Mucosa of stomach (tissue), 1 donor: ENCODE data around the gene MEGF6.

ENCODE experiments used
- H3K27me3 ChIP-seq: one replicate; pipeline ENCODE4 v1.7.0; 2013; ENCODE audit warnings: mild to moderate bottlenecking, low read length; ENCODE audit not compliant: control insufficient read depth, insufficient read depth
- H3K36me3 ChIP-seq: one replicate; pipeline ENCODE4 v1.7.0; 2013; ENCODE audit warnings: low read length; ENCODE audit not compliant: control insufficient read depth, insufficient read depth
- H3K4me1 ChIP-seq: one replicate; pipeline ENCODE4 v1.7.0; 2013; ENCODE audit warnings: mild to moderate bottlenecking, low read length; ENCODE audit not compliant: control insufficient read depth, insufficient read depth
- H3K4me3 ChIP-seq: one replicate; pipeline ENCODE4 v1.7.0; 2013; ENCODE audit warnings: low read length
- H3K9ac ChIP-seq: one replicate; pipeline ENCODE4 v1.7.0; 2013; ENCODE audit warnings: mild to moderate bottlenecking, low read length, moderate library complexity
- H3K9me3 ChIP-seq: one replicate; pipeline ENCODE4 v1.7.0; 2013; ENCODE audit warnings: mild to moderate bottlenecking, low read length, moderate library complexity; ENCODE audit not compliant: control insufficient read depth
- donor health status: Pancreatic carcinoma.

Gene MEGF6

DNA sequence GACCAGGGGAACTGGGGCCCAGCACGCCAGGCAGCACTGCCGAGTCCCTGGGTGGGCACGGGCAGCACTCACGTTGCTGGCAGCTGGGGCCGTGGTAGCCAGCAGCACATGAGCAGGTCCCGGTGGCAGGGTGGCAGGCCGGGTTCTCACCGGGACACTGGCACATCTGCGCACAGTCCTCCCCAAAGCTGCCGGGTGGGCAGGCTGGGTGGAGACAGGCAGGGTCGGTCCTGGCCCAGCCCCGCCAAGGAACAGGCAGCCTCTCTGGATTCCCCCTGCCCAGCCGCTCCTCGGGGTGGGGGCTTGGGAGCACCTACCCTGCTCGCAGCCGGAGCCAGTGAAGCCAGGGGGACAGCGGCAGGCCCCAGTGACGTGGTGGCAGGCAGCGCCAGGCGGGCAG lies 114.4 kb downstream of the MEGF6 start:
- H3K36me3 ChIP-seq = no peaks in the 10 kb centered on the region

DNA sequence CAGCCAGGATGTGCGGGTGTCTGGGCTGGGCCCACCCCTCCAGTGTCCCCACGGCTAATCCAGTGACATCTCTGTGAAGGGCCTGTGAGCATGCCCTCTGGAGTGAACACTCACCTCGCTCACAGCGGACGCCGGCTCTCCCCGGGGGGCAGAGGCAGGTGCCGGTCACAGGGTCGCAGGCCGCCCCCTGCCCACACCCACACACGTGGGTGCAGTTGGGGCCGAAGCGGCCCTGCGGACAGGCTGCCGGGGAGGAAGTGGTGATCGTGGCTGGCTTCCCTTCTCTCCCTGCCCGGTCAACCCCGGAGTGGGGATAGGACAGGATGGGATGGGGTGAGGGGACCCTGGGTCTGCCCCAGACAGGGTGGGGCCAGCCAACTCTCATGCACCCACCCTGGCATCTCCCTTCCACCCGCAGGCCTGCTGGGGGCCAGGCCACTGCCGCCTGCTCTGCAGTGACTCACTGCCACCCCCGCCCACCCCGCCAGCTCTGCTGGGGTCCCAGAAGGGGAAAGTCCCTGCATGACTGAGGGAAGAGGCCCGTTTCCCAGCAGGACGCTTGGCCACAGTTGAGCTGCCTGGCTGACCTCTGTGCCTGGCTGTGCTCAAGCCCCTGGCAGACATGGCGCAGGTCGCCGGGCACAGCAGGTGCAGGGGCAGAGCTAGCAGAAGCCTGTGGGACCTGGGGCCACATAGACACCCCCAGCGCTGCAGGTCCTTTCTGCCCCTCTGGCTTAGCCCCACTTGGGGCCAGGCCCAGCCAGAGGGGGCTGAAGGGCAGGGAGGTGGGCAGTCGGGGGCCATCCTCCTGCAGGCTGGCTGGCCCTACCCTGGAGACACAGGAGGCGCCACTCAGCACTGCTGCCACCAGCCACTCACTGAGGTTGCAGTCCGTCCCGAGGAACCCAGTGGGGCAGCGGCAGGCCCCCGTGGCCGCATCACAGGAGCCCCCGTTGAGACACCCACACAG lies 115.2 kb downstream of the MEGF6 start:
- H3K36me3 ChIP-seq = no peaks in the 10 kb centered on the region
- no peaks in the 10 kb centered on the region for H3K9me3 ChIP-seq
- H3K4me1 ChIP-seq = no peaks in the 10 kb centered on the region
- no peaks in the 10 kb centered on the region for H3K27me3 ChIP-seq
- H3K4me3 ChIP-seq = no peak overlapping the region
- no peak overlapping the region for H3K9ac ChIP-seq

More for the DNA sequence above, 114.4 kb downstream of the MEGF6 start:
- no peak overlapping the region for H3K9ac ChIP-seq
- no peaks in the 10 kb centered on the region for H3K27me3 ChIP-seq
- H3K4me3 ChIP-seq = no peak overlapping the region
- H3K4me1 ChIP-seq = no peaks in the 10 kb centered on the region
- no peaks in the 10 kb centered on the region for H3K9me3 ChIP-seq

DNA sequence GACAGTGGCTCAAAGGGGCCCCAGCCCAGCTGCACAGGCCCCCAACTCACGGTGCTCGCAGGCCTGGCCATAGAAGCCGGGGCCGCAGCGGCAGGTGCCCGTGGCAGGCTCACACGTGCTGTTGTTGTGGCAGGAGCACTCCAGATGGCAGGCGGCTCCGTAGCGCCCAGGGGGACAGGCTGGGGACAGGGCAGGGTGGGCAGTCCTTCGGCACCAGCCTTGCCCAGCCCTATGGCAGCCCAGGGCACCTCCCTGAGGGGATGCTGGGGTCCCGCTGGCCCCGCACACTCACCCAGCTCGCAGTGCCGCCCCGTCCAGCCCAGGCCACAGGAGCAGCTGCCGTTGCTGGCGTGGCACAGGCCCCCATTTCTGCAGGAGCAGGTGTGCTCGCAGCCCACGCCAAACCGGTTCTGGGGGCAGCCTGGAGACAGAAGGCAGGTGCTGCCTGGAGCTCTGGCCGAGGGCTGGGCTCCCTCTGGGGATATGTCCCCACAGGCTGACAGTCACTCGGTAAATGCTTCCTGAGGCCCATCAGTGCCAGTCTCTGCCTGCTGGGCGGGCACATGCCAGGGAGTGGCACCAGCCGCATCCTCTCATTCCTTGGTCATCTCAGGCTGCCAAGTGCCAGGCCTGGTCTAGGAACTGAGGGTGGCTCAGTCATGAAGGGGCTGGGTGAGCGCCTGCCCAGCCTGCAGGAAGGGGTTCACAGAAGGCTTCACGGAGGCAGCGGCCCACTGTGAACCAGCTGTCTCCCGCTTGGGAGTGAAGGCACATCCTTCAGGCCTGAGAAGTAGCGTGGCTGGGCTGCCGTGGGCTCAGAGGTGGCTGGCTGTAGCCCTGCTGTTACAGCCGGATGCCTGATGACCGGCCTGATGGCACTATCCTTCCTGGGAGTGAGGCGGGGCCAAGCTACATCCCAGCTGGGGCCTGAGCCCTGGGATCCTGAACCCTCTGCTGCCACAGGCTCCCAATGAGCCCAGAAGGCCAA lies 116.7 kb downstream of the MEGF6 start:
- Histone ChIP-seq H3K4me3 (no peak overlapping the region), H3K9ac (no peak overlapping the region), H3K27me3 (no peaks in the 10 kb centered on the region), H3K4me1 (no peaks in the 10 kb centered on the region), H3K9me3 (no peaks in the 10 kb centered on the region), H3K36me3 (no peaks in the 10 kb centered on the region)

DNA sequence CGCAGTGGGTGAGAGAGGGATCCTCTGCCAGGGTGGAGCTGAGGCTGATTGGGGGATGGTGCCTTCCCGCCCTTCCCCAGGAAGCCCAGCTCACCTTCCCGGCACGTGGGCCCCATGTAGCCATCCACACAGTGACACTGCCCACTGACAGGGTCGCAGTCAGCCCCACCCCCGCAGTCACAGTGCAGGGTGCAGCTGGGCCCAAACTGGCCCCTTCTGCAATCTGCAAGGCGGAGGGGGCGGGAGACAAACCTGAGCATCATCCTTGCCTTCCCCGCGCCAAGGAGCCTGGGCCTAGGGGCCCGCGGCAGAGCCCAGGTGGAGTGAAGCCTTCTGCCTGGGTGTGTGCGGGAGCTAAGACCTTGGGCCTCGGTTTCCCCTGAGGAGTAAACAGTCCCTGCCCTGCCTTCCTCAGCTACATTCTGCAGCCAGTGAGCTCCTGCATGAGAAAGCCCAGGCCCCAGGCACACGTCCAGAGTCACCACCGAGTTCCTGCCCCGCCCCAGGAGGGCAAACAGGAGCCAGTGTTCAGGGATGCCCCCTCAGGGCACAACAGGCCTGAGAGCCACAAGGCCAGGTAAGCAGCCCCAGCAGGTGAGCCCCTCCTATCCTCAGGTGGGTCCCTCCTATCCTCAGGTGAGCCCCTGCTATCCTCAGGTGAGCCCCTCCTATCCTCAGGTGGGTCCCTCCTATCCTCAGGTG lies 118.6 kb downstream of the MEGF6 start:
- Histone ChIP-seq H3K9ac (no peak overlapping the region), H3K4me1 (no peaks in the 10 kb centered on the region), H3K4me3 (no peak overlapping the region), H3K9me3 (no peaks in the 10 kb centered on the region), H3K27me3 (no peaks in the 10 kb centered on the region), H3K36me3 (no peaks in the 10 kb centered on the region)

DNA sequence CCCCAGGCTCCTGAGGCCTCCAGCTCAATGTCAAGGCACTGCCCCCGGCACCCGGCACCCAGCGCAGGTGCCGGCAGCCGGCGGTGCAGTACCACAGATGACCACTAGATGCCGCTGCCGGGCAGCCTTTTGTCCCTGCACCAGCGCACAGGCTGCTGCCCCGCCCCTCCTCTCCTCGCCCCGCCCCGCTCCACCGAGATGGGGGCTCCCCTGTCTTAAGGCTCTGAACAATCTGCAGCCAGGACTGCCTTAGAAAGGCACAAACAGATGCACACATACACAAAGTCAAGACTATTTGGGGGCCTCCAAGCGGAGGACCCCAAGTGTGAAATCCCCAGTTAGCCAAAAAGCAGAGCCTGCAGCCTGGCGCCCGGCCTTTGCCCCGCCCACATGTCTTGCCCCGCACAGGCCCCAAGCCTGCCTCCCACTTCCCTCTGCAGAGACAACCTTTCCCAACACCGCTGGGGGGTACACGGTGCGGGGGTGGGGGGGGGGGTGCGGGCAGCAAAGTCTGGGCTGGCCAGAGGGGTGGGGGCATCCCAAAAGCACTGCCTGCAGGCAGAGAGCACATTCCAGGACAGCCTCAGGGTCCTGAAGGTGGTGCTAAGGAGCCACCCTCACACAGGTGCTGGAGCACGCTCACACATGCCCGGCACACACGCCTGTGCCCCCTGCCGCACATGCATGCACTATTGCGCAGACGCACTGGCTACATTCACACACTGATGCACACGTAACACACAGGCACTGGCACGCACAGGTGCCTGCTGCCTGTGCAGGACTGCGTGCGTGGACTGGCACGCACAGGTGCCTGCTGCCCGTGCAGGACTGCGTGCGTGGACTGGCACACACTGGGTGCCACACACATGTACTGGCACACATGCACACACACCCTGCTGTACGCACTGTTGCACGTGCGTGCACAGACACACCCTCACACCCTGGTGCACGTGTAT lies 119.7 kb downstream of the MEGF6 start:
- no peaks in the 10 kb centered on the region for H3K36me3 ChIP-seq
- H3K27me3 ChIP-seq = no peaks in the 10 kb centered on the region
- H3K9me3 ChIP-seq = no peaks in the 10 kb centered on the region
- no peak overlapping the region for H3K4me3 ChIP-seq
- H3K4me1 ChIP-seq = no peaks in the 10 kb centered on the region
- no peak overlapping the region for H3K9ac ChIP-seq

DNA sequence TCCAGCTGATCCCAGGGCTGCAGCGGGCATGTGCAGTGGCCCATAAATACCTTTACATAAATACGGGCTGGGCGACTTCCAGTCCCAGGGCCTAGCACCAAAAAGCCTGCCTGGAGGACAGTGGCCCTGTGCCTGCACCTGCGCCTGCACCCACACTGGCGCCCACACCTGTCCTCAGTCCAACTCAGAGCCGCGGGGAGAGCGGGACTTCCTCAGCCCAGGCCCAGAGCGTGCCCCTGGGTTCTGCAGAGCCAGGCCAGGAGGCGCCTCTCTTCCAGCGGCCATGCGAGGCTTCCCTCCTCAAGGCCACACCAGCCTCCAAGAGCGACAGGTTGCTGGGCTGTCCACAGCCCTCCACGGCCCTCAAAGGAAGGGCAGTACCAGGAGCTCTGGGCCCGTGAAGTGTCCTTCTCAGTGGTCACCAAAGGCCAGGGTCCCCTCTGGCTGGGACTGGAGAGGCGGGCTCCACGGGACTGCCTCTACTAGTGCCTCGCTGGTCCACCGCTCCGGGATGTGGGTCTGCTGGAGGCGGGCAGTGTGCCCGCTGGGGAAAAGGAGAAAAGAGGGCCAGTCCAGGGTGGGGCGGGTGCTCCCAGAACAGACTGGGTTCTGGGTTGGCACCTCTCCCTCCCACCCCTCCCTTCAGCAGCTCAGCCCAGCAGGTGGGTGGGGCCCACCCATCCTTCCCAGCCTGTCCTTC lies 121.1 kb downstream of the MEGF6 start:
- Histone ChIP-seq H3K9ac (no peak overlapping the region), H3K36me3 (no peaks in the 10 kb centered on the region), H3K4me3 (no peak overlapping the region), H3K9me3 (no peaks in the 10 kb centered on the region), H3K4me1 (no peaks in the 10 kb centered on the region), H3K27me3 (no peaks in the 10 kb centered on the region)

DNA sequence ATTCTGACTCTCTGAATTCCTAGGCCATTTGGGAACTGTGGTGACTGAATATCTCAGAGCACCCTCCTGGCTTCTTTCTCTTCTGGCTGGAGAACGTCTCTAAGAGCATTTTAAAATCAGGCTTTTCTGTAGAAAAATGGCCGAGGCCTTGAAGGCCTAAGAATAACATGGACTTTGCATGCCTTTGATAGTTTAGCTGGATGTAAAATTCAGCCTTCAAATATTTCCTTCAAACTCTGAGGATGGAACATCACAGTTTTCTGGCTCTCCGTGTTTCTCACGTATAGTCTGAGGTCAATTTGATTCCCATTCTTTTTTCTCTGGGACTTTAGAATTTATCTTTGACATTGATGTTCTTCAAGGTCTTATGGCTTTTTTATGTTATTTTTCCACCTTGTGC lies 122.9 kb downstream of the MEGF6 start:
- H3K9ac ChIP-seq = no peak overlapping the region
- no peak overlapping the region for H3K4me3 ChIP-seq
- H3K9me3 ChIP-seq = no peaks in the 10 kb centered on the region
- H3K36me3 ChIP-seq = no peaks in the 10 kb centered on the region
- no peaks in the 10 kb centered on the region for H3K27me3 ChIP-seq
- peaks cover 9% of the 10 kb centered on the region for H3K4me1 ChIP-seq

DNA sequence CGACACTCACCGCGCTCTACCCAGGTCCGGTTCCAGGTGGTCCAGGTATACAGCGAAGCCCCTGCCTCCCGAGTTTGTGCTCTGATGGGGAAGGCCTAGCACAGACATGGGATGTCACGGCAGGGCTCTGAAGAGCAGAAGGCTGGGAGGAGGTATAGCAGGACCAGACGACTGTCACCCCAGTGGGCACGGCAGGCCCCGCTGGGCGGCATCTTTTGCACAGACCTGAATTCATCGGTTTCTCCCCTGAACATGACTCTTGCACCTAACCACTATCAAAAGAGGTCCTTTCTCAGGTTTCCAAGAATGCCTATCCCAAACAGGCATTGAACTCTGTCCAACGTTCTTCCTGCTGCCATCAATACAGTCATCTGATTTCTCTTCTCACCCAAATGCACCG lies 126.3 kb downstream of the MEGF6 start:
- no peak overlapping the region for H3K4me3 ChIP-seq
- H3K4me1 ChIP-seq = peaks cover 33% of the 10 kb centered on the region
- H3K9me3 ChIP-seq = no peaks in the 10 kb centered on the region
- H3K9ac ChIP-seq = no peak overlapping the region
- no peaks in the 10 kb centered on the region for H3K27me3 ChIP-seq
- no peaks in the 10 kb centered on the region for H3K36me3 ChIP-seq

DNA sequence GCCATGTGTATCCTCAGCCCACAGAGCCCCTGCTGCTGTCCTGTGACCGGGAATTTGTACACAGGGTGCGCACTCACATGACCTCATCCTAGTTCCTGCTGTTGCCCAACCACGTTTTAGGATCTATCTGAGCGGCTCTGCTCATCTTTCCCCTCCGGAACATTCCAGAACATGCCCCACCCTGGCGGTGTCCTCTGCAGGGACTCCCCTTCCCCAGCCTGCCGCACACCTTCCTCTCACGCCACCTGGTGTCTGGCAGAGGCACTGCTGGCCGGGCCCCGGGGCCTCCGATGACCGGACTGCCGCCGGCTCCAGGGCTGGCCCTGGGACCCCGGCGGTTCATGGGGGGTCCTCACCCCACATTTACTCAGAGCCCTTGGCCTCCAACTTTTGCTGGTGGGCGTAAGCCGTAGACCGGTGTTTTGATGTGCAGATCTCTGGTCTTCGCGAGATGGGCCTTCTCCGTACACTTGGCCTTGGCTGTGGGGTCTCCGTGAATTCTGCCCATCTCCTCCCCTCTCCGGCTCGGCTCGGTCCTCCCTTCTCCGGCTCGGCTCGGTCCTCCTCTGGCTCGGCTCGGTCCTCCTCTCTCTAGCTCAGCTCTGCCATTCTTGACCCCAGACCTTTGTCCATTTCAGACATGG lies 127.4 kb downstream of the MEGF6 start:
- no peaks in the 10 kb centered on the region for H3K27me3 ChIP-seq
- no peak overlapping the region for H3K4me3 ChIP-seq
- H3K36me3 ChIP-seq = no peaks in the 10 kb centered on the region
- no peaks in the 10 kb centered on the region for H3K9me3 ChIP-seq
- no peak overlapping the region for H3K9ac ChIP-seq
- peaks cover 36% of the 10 kb centered on the region for H3K4me1 ChIP-seq

DNA sequence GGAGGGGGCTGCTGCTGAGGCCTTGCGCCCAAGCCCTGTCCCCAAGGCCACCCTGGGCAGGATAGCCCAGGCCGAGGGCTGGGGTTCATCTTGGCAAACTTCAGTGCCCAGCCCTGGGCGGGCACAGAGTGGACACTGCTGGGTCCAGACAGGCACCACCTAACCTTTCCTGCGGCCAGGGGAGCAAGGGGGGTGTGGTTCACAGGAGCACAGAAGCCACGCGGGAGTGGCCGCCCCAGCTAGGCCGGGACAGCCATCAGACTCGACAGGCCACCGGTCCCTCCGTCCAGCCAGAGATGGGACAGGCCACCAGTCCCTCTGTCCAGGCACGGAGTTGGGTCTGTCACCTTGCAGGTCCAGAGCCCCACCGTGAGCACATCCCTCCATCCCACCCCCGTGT lies 127.9 kb downstream of the MEGF6 start:
- H3K9me3 ChIP-seq = no peaks in the 10 kb centered on the region
- H3K4me3 ChIP-seq = no peak overlapping the region
- no peaks in the 10 kb centered on the region for H3K36me3 ChIP-seq
- H3K9ac ChIP-seq = no peak overlapping the region
- H3K27me3 ChIP-seq = no peaks in the 10 kb centered on the region
- H3K4me1 ChIP-seq = peaks cover 36% of the 10 kb centered on the region
